A549 (cell line): Measurements from ENCODE around the gene LCNL1.

Experiments
- ESRRA ChIP-seq: fragments of 150-350 bp; IDR thresholded peaks from 2 replicates; pipeline ENCODE4 v1.6.1; 2014; ENCODE audit warnings: mild to moderate bottlenecking, low read length, borderline replicate concordance
- FOSL2 ChIP-seq, 2 experiments: fragments of 450-650 bp in 1 of 2; fragments of >200 bp in 1 of 2; sonication (Bioruptor Twin) in 1 of 2; formaldehyde crosslinking; IDR thresholded peaks; 2 replicates each; pipeline versions ENCODE4 v1.5.0 to v1.6.1; 2016 to 2020; ENCODE audit warnings: mild to moderate bottlenecking in 1 of 2, moderate library complexity in 1 of 2
- KDM1A ChIP-seq: fragments of 200-600 bp; sonication (generic); IDR thresholded peaks from 2 replicates; pipeline ENCODE4 v1.6.1; 2016; ENCODE audit warnings: low read depth, mild to moderate bottlenecking
- MYC ChIP-seq: IDR thresholded peaks from 2 replicates; pipeline ENCODE4 v1.6.1; 2012; ENCODE audit warnings: mild to moderate bottlenecking, inconsistent platforms, low read length, improper control_type of control experiment, borderline replicate concordance
- RAD21 ChIP-seq, 2 experiments: fragments of >200 bp in 1 of 2; sonication (Bioruptor Twin) in 1 of 2; formaldehyde crosslinking in 1 of 2; IDR thresholded peaks in 1 of 2; conservative IDR thresholded peaks in 1 of 2; 2 replicates in 1 of 2; 3 replicates in 1 of 2; pipeline ENCODE4 v1.6.1; 2012 to 2018; ENCODE audit warnings: inconsistent platforms in 1 of 2
- ZFP36 ChIP-seq: fragments of 450-650 bp; IDR thresholded peaks from 2 replicates; pipeline ENCODE4 v1.6.1; 2014; ENCODE audit warnings: borderline replicate concordance; ENCODE audit not compliant: partially characterized antibody
- TF ChIP-seq, protein P1 (sequence below): fragments of >200 bp; sonication (Bioruptor Twin); formaldehyde crosslinking; IDR thresholded peaks from 3 replicates; pipeline ENCODE4 v1.5.1; 2016
- TF ChIP-seq, protein P2 (sequence below): IDR thresholded peaks from 2 replicates; pipeline ENCODE4 v1.6.1; 2012
- TF ChIP-seq, protein P3 (sequence below): fragments of 450-650 bp; IDR thresholded peaks from 2 replicates; pipeline ENCODE4 v1.6.1; 2014; ENCODE audit warnings: antibody characterized with exemption

DNA sequence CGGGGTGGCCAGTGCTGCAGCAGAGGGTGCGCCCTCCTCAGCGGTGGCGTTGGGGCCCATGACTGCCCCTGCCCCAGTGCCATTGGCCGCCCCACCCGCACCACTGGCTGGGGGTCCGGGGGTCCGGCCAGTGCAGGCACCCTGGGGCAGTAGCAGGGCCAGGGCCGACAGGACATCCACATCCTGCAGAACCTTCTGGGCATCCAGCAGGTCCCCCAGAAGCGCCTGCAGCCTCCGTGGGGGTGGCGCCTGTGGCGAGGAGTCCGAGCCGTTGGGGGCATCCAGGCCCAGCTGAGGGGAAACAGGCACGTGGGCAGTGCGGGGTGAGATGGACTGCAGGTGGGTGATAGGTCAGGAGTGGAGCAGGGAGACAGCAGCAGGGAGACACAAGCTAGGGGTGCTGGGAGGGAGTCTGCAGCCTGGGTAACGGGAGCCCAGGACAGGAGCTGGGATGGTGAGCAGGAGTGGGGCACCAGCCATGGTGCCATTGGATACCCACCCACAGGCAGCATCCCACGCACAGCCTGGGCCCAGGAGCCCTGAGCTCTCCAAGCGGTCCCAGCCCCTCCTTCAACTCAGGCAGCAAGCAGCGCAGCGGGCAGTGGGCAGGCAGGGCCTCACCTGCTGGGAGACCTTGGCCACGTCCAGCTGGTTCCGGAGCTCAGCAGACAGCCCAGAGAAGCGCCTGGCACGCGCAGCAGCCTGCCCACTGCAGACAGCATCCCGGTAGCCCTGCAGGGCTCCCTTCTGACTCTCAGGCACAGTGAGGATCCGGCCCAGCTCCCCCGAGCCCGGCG lies 38.2 kb downstream of the LCNL1 start:
- TF ChIP-seq, protein P1, sequence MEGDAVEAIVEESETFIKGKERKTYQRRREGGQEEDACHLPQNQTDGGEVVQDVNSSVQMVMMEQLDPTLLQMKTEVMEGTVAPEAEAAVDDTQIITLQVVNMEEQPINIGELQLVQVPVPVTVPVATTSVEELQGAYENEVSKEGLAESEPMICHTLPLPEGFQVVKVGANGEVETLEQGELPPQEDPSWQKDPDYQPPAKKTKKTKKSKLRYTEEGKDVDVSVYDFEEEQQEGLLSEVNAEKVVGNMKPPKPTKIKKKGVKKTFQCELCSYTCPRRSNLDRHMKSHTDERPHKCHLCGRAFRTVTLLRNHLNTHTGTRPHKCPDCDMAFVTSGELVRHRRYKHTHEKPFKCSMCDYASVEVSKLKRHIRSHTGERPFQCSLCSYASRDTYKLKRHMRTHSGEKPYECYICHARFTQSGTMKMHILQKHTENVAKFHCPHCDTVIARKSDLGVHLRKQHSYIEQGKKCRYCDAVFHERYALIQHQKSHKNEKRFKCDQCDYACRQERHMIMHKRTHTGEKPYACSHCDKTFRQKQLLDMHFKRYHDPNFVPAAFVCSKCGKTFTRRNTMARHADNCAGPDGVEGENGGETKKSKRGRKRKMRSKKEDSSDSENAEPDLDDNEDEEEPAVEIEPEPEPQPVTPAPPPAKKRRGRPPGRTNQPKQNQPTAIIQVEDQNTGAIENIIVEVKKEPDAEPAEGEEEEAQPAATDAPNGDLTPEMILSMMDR: no peak
- TF ChIP-seq, protein P2, sequence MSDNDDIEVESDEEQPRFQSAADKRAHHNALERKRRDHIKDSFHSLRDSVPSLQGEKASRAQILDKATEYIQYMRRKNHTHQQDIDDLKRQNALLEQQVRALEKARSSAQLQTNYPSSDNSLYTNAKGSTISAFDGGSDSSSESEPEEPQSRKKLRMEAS: no peak
- no peak for TF ChIP-seq ZFP36
- TF ChIP-seq MYC: no peak
- TF ChIP-seq RAD21 (conservative IDR thresholded peaks at IDR 0.05 in 1 of 2, IDR thresholded peaks at IDR 0.05 in 1 of 2): no peak
- TF ChIP-seq KDM1A: no peak
- TF ChIP-seq FOSL2 (IDR thresholded peaks at IDR 0.05): no peak
- no peak for TF ChIP-seq FOSL2 (CRISPR knock-in tag; IDR thresholded peaks at IDR 0.05)
- TF ChIP-seq ESRRA: no peak
- TF ChIP-seq, protein P3, sequence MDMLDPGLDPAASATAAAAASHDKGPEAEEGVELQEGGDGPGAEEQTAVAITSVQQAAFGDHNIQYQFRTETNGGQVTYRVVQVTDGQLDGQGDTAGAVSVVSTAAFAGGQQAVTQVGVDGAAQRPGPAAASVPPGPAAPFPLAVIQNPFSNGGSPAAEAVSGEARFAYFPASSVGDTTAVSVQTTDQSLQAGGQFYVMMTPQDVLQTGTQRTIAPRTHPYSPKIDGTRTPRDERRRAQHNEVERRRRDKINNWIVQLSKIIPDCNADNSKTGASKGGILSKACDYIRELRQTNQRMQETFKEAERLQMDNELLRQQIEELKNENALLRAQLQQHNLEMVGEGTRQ: no peak
